GM12864 (cell line): Measurements from ENCODE around the gene DIAPH3.

ENCODE experiments used
- DNase-seq: peaks from one replicate; pipeline ENCODE4 v3.0.0-alpha.2; 2011; ENCODE audit warnings: low read depth
- H3K4me3 ChIP-seq: 2 replicates; pipeline ENCODE4 v1.5.1; 2011; ENCODE audit warnings: mild to moderate bottlenecking, low read depth, low read length, control low read depth
- TF ChIP-seq, protein P1 (sequence below): IDR thresholded peaks from 2 replicates; pipeline ENCODE4 v1.5.1; 2011; ENCODE audit warnings: low read depth, mild to moderate bottlenecking, moderate library complexity, low read length, control low read depth, inconsistent platforms; ENCODE audit errors: missing control alignments

Gene DIAPH3

DNA sequence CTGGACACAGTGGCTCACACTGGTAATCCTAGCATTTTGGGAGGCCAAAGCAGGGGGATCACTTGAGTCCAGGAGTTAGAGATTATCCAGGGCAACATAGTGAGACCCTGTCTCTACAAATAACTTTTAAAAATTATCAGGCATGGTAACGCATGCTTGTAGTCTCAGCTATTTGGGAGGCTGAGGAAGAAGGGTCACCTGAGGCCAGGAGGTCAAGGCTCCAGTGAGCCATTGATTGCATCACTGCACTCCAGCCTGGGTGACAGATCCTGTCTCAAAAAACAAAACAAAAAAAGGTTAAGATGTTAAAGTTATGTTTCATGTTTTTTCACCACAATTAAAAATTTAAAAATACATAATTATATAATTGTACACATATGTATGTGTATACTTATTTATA, 19.2 kb upstream of the DIAPH3 start:
- DNase-seq = no peak
- TF ChIP-seq, protein P1, sequence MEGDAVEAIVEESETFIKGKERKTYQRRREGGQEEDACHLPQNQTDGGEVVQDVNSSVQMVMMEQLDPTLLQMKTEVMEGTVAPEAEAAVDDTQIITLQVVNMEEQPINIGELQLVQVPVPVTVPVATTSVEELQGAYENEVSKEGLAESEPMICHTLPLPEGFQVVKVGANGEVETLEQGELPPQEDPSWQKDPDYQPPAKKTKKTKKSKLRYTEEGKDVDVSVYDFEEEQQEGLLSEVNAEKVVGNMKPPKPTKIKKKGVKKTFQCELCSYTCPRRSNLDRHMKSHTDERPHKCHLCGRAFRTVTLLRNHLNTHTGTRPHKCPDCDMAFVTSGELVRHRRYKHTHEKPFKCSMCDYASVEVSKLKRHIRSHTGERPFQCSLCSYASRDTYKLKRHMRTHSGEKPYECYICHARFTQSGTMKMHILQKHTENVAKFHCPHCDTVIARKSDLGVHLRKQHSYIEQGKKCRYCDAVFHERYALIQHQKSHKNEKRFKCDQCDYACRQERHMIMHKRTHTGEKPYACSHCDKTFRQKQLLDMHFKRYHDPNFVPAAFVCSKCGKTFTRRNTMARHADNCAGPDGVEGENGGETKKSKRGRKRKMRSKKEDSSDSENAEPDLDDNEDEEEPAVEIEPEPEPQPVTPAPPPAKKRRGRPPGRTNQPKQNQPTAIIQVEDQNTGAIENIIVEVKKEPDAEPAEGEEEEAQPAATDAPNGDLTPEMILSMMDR = no peak
- H3K4me3 ChIP-seq = no peak overlapping the region

DNA sequence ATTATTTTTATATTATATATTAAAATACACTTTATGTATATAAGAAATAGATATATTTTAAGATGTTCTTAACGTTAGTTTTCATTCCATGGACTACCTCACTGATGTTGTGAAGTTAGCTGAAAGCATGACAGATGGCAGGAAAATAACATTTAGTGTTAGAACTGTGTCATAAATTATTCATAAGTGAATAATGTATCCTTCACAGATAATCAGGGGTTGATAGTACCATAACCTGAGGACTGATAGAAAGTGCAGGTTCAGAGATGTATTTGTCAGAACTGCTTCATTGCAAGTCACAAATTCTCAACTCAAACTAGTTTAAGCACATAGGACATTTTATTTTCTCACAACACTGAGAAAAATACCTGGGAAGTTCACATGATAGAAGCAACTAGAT, 14.6 kb upstream of the DIAPH3 start:
- DNase-seq = no peak
- TF ChIP-seq, protein P1 = no peak
- H3K4me3 ChIP-seq = no peak overlapping the region

DNA sequence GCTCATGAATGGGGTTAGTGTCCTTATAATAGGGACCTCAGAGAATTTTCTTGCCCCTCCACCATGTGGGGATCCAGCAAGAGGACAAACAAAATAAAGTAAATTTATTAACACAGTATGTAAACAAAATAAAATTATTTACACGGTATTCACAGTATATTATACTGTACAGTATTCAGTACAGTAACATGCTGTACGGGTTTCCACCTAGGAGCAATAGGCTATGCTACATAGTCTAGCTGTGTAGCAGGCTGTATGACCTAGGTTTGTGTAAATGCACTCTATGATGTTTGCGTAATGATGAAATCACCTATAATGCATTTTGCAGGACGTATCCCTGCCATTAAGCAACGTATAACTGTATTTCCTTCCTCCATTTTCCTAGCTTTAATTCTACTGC, 11.8 kb upstream of the DIAPH3 start:
- TF ChIP-seq, protein P1 = no peak
- H3K4me3 ChIP-seq = no peak overlapping the region
- DNase-seq = no peak

DNA sequence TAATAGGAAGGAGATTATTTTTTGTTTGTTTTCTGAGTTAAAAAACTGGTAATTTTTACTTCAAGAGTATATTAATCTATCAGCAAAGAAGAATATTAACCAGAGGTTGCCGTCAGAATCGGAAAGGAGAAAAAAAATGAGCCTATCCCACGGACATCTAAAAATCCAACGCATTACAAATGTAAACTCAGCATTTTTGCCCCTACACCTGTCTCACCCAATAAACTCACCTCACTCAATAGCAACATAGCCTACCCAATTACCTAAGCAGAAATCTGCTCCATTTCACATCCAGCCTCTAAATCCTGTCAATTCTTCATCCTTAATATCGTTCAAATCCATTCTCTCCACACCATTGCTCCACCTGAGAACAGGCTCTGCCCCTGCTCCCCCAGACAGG, 10.4 kb upstream of the DIAPH3 start:
- no peak overlapping the region for H3K4me3 ChIP-seq
- TF ChIP-seq, protein P1 = no peak
- no peak for DNase-seq

DNA sequence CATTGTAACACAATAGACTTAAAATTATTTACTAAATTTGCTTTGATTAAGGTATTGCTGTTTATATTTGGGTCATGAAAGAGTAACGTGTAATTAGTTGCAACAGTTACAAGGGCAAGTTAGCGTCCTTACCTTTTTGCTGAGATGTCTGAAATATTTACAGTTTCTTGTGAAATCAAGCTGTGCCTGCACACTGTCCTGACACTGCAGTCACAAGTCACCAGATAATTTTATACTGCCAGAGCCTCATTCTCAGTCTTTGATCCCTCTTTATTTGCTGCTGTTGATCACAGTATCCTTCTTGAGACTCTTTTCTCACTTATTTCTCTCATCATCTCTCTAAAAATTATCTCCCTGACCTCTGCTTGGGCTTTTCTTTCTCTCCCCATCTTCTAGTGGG, 8.4 kb upstream of the DIAPH3 start:
- TF ChIP-seq, protein P1 = no peak
- no peak overlapping the region for H3K4me3 ChIP-seq

DNA sequence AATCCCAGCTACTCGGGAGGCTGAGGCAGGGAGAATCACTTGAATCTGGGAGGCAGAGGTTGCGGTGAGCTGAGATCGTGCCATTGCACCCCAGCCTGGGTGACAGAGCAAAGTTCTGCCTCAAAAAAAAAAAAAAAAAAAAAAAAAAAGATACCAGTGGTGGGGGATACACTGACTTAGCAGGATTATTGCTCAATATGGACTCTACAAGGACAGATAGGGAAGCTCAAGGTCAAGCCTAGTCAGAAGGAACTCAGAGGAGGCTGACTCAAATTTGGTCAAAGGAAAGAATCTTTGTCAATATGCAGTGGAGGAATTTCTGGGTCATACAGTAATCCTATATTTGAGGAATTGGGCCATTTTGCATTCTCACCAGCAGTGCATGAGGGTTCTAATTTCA, 6.7 kb upstream of the DIAPH3 start:
- DNase-seq = no peak
- no peak overlapping the region for H3K4me3 ChIP-seq
- TF ChIP-seq, protein P1 = no peak

More for the DNA sequence above, 8.4 kb upstream of the DIAPH3 start:
- DNase-seq = no peak

DNA sequence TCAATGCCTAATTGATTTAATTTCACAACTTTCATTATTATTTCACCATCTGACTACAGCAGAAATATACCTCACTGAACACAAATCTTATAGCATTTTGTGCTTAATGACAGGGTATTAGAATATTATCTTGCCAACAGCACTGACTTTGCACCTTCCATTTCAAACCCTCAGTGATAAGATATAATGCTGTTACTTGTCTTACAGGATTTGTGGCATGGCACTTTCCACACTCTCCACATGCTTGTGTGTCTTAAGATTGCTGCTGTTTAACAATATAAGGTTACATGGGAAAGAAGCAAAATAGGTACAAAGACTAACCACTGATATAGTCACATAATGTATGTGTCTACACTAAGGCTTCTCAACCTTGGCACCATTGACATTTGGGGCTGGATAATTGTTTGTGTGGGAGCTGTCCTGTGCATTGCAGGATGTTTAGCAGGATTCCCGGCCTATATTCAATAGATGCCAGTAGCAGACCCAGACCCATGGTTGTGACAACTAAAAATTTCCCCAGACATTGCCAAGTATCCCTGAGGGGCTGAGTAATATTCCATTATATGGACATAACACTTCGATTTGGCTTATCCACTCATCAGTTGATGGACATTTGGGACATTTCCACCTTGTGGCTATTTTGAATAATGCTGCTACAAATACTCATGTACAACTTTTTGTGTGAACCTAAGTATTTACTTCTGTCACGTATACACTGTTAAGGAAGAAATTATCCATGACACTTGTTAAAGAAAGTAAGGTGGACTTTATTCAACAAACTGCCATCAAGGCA, 5.7 kb upstream of the DIAPH3 start:
- DNase-seq = no peak
- H3K4me3 ChIP-seq = no peak overlapping the region
- TF ChIP-seq, protein P1 = no peak
